Caco-2 (cell line): ENCODE results near the gene THSD8. TPM values are rescaled to one million over a fixed set of nuclear protein-coding genes. Genes with fewer than 3 reads are reported as not detected.

Experiments
- BruUV-seq: library from RNA; stranded (reverse); fragments of 400-500 nt; replicated peaks from 2 replicates; lab custom pipeline; 2021; lab: Mats Ljungman, UMichigan
- CTCF ChIA-PET: fragments of 300-600 bp; sonication (Branson Sonifier 250); formaldehyde crosslinking; loops from one replicate; lab custom pipeline; 2022; ENCODE audit warnings: antibody characterized with exemption; lab: Charles Lee
- POLR2A ChIA-PET: fragments of 300-600 bp; sonication (Branson Sonifier 250); formaldehyde crosslinking; loops from one replicate; lab custom pipeline; 2022; ENCODE audit warnings: antibody characterized with exemption; lab: Charles Lee
- DNase-seq, 2 experiments: peaks; one replicate each; pipeline versions ENCODE4 v3.0.0 to v3.0.0-alpha.2; 2020 to 2022
- H3K27me3 ChIP-seq: replicated peaks from 2 replicates; pipeline ENCODE4 v1.6.0; 2011; ENCODE audit warnings: low read length; ENCODE audit not compliant: control insufficient read depth, insufficient read depth
- H3K36me3 ChIP-seq: 2 replicates; pipeline ENCODE4 v1.5.1; 2011; ENCODE audit warnings: low read length; ENCODE audit not compliant: control insufficient read depth, insufficient read depth
- H3K4me1 ChIP-seq: fragments of 250-450 bp; sonication (Bioruptor Pico); 2 replicates; pipeline ENCODE4 v1.5.1; 2020; ENCODE audit warnings: mild to moderate bottlenecking
- H3K4me3 ChIP-seq: 2 replicates; pipeline ENCODE4 v1.5.1; 2011; ENCODE audit warnings: low read depth, mild to moderate bottlenecking, control low read depth, low read length
- H3K9me3 ChIP-seq: fragments of 250-450 bp; sonication (Bioruptor Pico); 2 replicates; pipeline ENCODE4 v1.5.1; 2020; ENCODE audit warnings: mild to moderate bottlenecking, moderate library complexity
- H3K27ac Mint-ChIP-seq: one replicate; pipeline ENCODE4 v1.8.0; 2022; ENCODE audit warnings: mixed read lengths; ENCODE audit not compliant: unreplicated experiment
- H3K27me3 Mint-ChIP-seq: one replicate; pipeline ENCODE4 v1.8.0; 2022; ENCODE audit warnings: mixed read lengths; ENCODE audit not compliant: insufficient read depth, unreplicated experiment
- H3K36me3 Mint-ChIP-seq: one replicate; pipeline ENCODE4 v1.8.0; 2022; ENCODE audit warnings: mild to moderate bottlenecking, mixed read lengths; ENCODE audit not compliant: insufficient read depth, unreplicated experiment
- H3K4me1 Mint-ChIP-seq: one replicate; pipeline ENCODE4 v1.8.0; 2022; ENCODE audit warnings: low read depth, mixed read lengths; ENCODE audit not compliant: unreplicated experiment
- H3K4me3 Mint-ChIP-seq: one replicate; pipeline ENCODE4 v1.8.0; 2022; ENCODE audit warnings: mild to moderate bottlenecking, moderate library complexity, mixed read lengths; ENCODE audit not compliant: unreplicated experiment
- H3K9me3 Mint-ChIP-seq: one replicate; pipeline ENCODE4 v1.8.0; 2022; ENCODE audit warnings: mixed read lengths; ENCODE audit not compliant: unreplicated experiment
- CTCF ChIP-seq, 2 experiments: fragments of 200-600 bp in 1 of 2; IDR thresholded peaks; 1 replicate in 1 of 2; 2 replicates in 1 of 2; pipeline versions ENCODE4 v1.5.1 to v1.8.0; 2011 to 2022; ENCODE audit warnings: antibody characterized with exemption in 1 of 2, control low read depth in 1 of 2, inconsistent platforms in 1 of 2, low read depth in 1 of 2, low read length in 1 of 2, mild to moderate bottlenecking in 1 of 2, moderate library complexity in 1 of 2; ENCODE audit not compliant: insufficient read depth in 1 of 2, severe bottlenecking in 1 of 2, unreplicated experiment in 1 of 2
- intact Hi-C: fragments of 100-400 bp; cut with micrococcal nuclease; formaldehyde crosslinking; loops from one replicate; pipeline ENCODE4 v1.10.0; 2022; ENCODE audit not compliant: unreplicated experiment
- total RNA-seq: library from RNA; stranded (reverse); gene quantifications from 2 replicates; pipeline ENCODE4 v1.2.3, GENCODE V29; 2022

THSD8 gene
- total RNA-seq, 1 experiment from 2014 or later, result 25.9 TPM

GRCh38 chr19:12792051-12792852, 9.6 kb upstream of the THSD8 start:
- peak; percentile 70 to 76 for DNase-seq
- intact Hi-C loops, result loop anchor here (1.0 to 5.0 kb wide), 2 partner anchors 15 to 360 kb away; partner anchors contain the start of genes IER2 and STX10
- TSS peak; percentile 67 for BruUV-seq

GRCh38 chr19:12792853-12793289, 9.0 kb upstream of the THSD8 start:
- POLR2A ChIA-PET, result interaction anchor here (0.6 to 3.0 kb wide), 10 partner anchors 9 to 1374 kb away, joined by 3 to 36 read pairs (median 8); partner anchors contain the start of genes GET3, PRDX2, RGL3 and RNASEH2A
- H3K9me3 ChIP-seq, result no peaks in the 10 kb centered on the region
- Mint-ChIP-seq H3K4me1 (peaks cover 26% of the 10 kb centered on the region), H3K27me3 (no peaks in the 10 kb centered on the region), H3K36me3 (peaks cover 54% of the 10 kb centered on the region), H3K4me3 (peak overlapping the region; percentile 92), H3K9me3 (no peaks in the 10 kb centered on the region), H3K27ac (peak overlapping the region; percentile 83)
- DNase-seq, result no peak
- peak overlapping the region; percentile 93 for H3K4me3 ChIP-seq
- CTCF ChIA-PET, result interaction anchor here (0.5 to 3.7 kb wide), 8 partner anchors 10 to 184 kb away, joined by 3 to 38 read pairs (median 5); partner anchors contain the start of gene TRIR
- TF ChIP-seq CTCF (IDR thresholded peaks at IDR 0.05; ENCODE audit: insufficient read depth in 1 of 2, low read depth in 1 of 2, low read length in 1 of 2, severe bottlenecking in 1 of 2, unreplicated experiment in 1 of 2), result no peak
- intact Hi-C loops, result loop anchor here (1.0 to 5.0 kb wide), 2 partner anchors 16 to 359 kb away; partner anchors contain the start of genes IER2 and STX10
- H3K27me3 ChIP-seq, result no peaks in the 10 kb centered on the region
- peaks cover 30% of the 10 kb centered on the region for H3K4me1 ChIP-seq
- TSS peak; percentile 45 for BruUV-seq
- H3K36me3 ChIP-seq, result no peaks in the 10 kb centered on the region; the same call in 1 of the 2 replicates

More at GRCh38 chr19:12792051-12792852, 9.6 kb upstream of the THSD8 start:
- Mint-ChIP-seq H3K9me3 (no peaks in the 10 kb centered on the region), H3K27ac (peak overlapping the region; percentile 83), H3K27me3 (no peaks in the 10 kb centered on the region), H3K4me1 (peaks cover 26% of the 10 kb centered on the region), H3K36me3 (peaks cover 48% of the 10 kb centered on the region), H3K4me3 (peak overlapping the region; percentile 92)
- TF ChIP-seq CTCF (IDR thresholded peaks at IDR 0.05; ENCODE audit: insufficient read depth in 1 of 2, low read depth in 1 of 2, low read length in 1 of 2, severe bottlenecking in 1 of 2, unreplicated experiment in 1 of 2), result no peak
- H3K9me3 ChIP-seq, result no peaks in the 10 kb centered on the region
- peak overlapping the region; percentile 93 for H3K4me3 ChIP-seq
- no peaks in the 10 kb centered on the region for H3K27me3 ChIP-seq
- ChIA-PET POLR2A (interaction anchor here (0.7 to 3.0 kb wide), 13 partner anchors 10 to 127 kb away, joined by 3 to 36 read pairs (median 5); partner anchors contain the start of genes PRDX2, RNASEH2A, SYCE2 and THSD8), CTCF (interaction anchor here (0.6 to 3.7 kb wide), 8 partner anchors 9 to 58 kb away, joined by 3 to 38 read pairs (median 4); partner anchors contain the start of genes RNASEH2A and TRIR)
- no peaks in the 10 kb centered on the region; the same call in 1 of the 2 replicates for H3K36me3 ChIP-seq
- peaks cover 33% of the 10 kb centered on the region for H3K4me1 ChIP-seq
